Thymus (tissue), 11 donors: ENCODE results near the gene FAS. TPM values are rescaled to one million over a fixed set of nuclear protein-coding genes. Genes with fewer than 3 reads are reported as not detected.

Experiments used
- DNase-seq, 9 donors: peaks; one replicate each; pipeline ENCODE4 v3.0.0-alpha.2; 2013; ENCODE audit warnings: low spot score in 9 of 9, low read depth in 6 of 9, missing footprints in 1 of 9
- H3K27ac ChIP-seq, 2 donors: one replicate each; pipeline ENCODE4 v1.5.1; 2013; ENCODE audit warnings: control low read depth in 1 of 2, low read depth in 1 of 2, low read length in 1 of 2, mild to moderate bottlenecking in 1 of 2, moderate library complexity in 1 of 2
- H3K27me3 ChIP-seq, 2 donors: one replicate each; pipeline ENCODE4 v1.5.1; 2013; ENCODE audit warnings: low read length in 1 of 2; ENCODE audit not compliant: control insufficient read depth in 2 of 2, insufficient read depth in 1 of 2
- H3K36me3 ChIP-seq, 2 donors: one replicate each; pipeline ENCODE4 v1.5.1; 2013; ENCODE audit warnings: low read length in 1 of 2, mild to moderate bottlenecking in 1 of 2, moderate library complexity in 1 of 2; ENCODE audit not compliant: control insufficient read depth in 2 of 2, insufficient read depth in 2 of 2
- H3K4me1 ChIP-seq, 2 donors: one replicate each; pipeline ENCODE4 v1.5.1; 2013; ENCODE audit warnings: low read length in 2 of 2; ENCODE audit not compliant: control insufficient read depth in 2 of 2, insufficient read depth in 2 of 2
- H3K4me3 ChIP-seq, 2 donors: one replicate each; pipeline ENCODE4 v1.5.1; 2013; ENCODE audit warnings: low read length in 2 of 2, control low read depth in 1 of 2, mild to moderate bottlenecking in 1 of 2
- H3K9me3 ChIP-seq, 2 donors: one replicate each; pipeline ENCODE4 v1.5.1; 2013; ENCODE audit warnings: low read length in 1 of 2, mild to moderate bottlenecking in 1 of 2; ENCODE audit not compliant: control insufficient read depth in 2 of 2, insufficient read depth in 1 of 2
- WGBS: extraction: QIAGEN DNeasy Blood & Tissue Kit; methylation state at CpG from one replicate; pipeline ENCODE4 v1.1.7; 2013; 5-methylcytosine and 5-hydroxymethylcytosine counted together
- polyA plus RNA-seq: library from polyadenylated mRNA; stranded (reverse); fragments of 200-250 nt; gene quantifications from one replicate; pipeline ENCODE4 v1.2.3, GENCODE V29; 2013
- total RNA-seq: library from RNA; stranded (reverse); fragments of 120-200 nt; gene quantifications from one replicate; pipeline ENCODE4 v1.2.4, GENCODE V29; 2013
- donor health status: healthy.

FAS gene
- total and polyA plus RNA-seq, 2 donors: 31.6 to 36.8 TPM

- peaks cover 0 to 8% of the 10 kb centered on the region in 2 donors for H3K27me3 ChIP-seq
- H3K36me3 ChIP-seq: no peaks in the 10 kb centered on the region
- H3K4me1 ChIP-seq: peaks cover 6 to 14% of the 10 kb centered on the region in 2 donors
- 60% methylated on average over 3 of the region's 3 CpGs for WGBS
- DNase-seq: no peak
- H3K9me3 ChIP-seq: peaks cover 0 to 4% of the 10 kb centered on the region in 2 donors
- H3K4me3 ChIP-seq: peak overlapping the region in 1 of 2 donors; percentile 86
- H3K27ac ChIP-seq: peak overlapping the region in 1 of 2 donors; percentile 43
Measured at GRCh38 chr10:88992921-88993524, 2.4 kb downstream of the FAS start.

GRCh38 chr10:88994019-88994418, 3.4 kb downstream of the FAS start:
- H3K9me3 ChIP-seq: peaks cover 0 to 4% of the 10 kb centered on the region in 2 donors
- H3K27me3 ChIP-seq: peaks cover 0 to 8% of the 10 kb centered on the region in 2 donors
- no peak for DNase-seq
- peaks cover 6 to 14% of the 10 kb centered on the region in 2 donors for H3K4me1 ChIP-seq
- no peaks in the 10 kb centered on the region for H3K36me3 ChIP-seq
- H3K4me3 ChIP-seq: no peak overlapping the region
- peak overlapping the region in 1 of 2 donors; percentile 10 for H3K27ac ChIP-seq
- WGBS: 84% methylated on average over 1 of the region's 1 CpG

- no peak for DNase-seq
- no peak overlapping the region for H3K4me3 ChIP-seq
- peaks cover 6 to 10% of the 10 kb centered on the region in 2 donors for H3K4me1 ChIP-seq
- peaks cover 0 to 1% of the 10 kb centered on the region in 2 donors for H3K9me3 ChIP-seq
- peaks cover 0 to 6% of the 10 kb centered on the region in 2 donors for H3K27me3 ChIP-seq
- H3K27ac ChIP-seq: peak overlapping the region in 1 of 2 donors; percentile 20
- no peaks in the 10 kb centered on the region for H3K36me3 ChIP-seq
- WGBS: 90% methylated on average over 7 of the region's 7 CpGs
Measured at GRCh38 chr10:88995156-88995876, 4.7 kb downstream of the FAS start.

GRCh38 chr10:88996927-88997326, 6.3 kb downstream of the FAS start:
- no peak overlapping the region for H3K27ac ChIP-seq
- H3K9me3 ChIP-seq: no peaks in the 10 kb centered on the region
- H3K4me1 ChIP-seq: peaks cover 3 to 12% of the 10 kb centered on the region in 2 donors
- H3K4me3 ChIP-seq: no peak overlapping the region
- no peak for DNase-seq
- H3K36me3 ChIP-seq: no peaks in the 10 kb centered on the region
- H3K27me3 ChIP-seq: no peaks in the 10 kb centered on the region
- WGBS: 95% methylated on average over 1 of the region's 1 CpG

GRCh38 chr10:88999625-89000024, 9.0 kb downstream of the FAS start:
- Histone ChIP-seq H3K4me3 (no peak overlapping the region), H3K27me3 (no peaks in the 10 kb centered on the region), H3K36me3 (no peaks in the 10 kb centered on the region), H3K4me1 (peaks cover 2 to 19% of the 10 kb centered on the region in 2 donors), H3K27ac (no peak overlapping the region), H3K9me3 (no peaks in the 10 kb centered on the region)
- WGBS: 94% methylated on average over 1 of the region's 1 CpG
- no peak for DNase-seq

GRCh38 chr10:89001024-89001728, 10.6 kb downstream of the FAS start:
- no peak overlapping the region for H3K4me3 ChIP-seq
- H3K4me1 ChIP-seq: peaks cover 0 to 19% of the 10 kb centered on the region in 2 donors
- no peaks in the 10 kb centered on the region for H3K36me3 ChIP-seq
- H3K27me3 ChIP-seq: no peaks in the 10 kb centered on the region
- peak in 1 of 9 donors; percentile 26 for DNase-seq
- no peaks in the 10 kb centered on the region for H3K9me3 ChIP-seq
- peak overlapping the region in 1 of 2 donors; percentile 27 for H3K27ac ChIP-seq
- WGBS: 80% methylated on average over 5 of the region's 5 CpGs

GRCh38 chr10:89001729-89002072, 11.1 kb downstream of the FAS start:
- Histone ChIP-seq H3K4me3 (no peak overlapping the region), H3K36me3 (no peaks in the 10 kb centered on the region), H3K27me3 (no peaks in the 10 kb centered on the region), H3K4me1 (peaks cover 0 to 19% of the 10 kb centered on the region in 2 donors), H3K27ac (no peak overlapping the region), H3K9me3 (no peaks in the 10 kb centered on the region)
- no peak for DNase-seq
- 76% methylated on average over 4 of the region's 4 CpGs for WGBS

GRCh38 chr10:89002226-89002978, 11.8 kb downstream of the FAS start:
- Histone ChIP-seq H3K4me1 (peaks cover 0 to 19% of the 10 kb centered on the region in 2 donors), H3K4me3 (no peak overlapping the region), H3K27ac (no peak overlapping the region), H3K36me3 (peaks cover 0 to under 1% of the 10 kb centered on the region in 2 donors), H3K27me3 (no peaks in the 10 kb centered on the region), H3K9me3 (no peaks in the 10 kb centered on the region)
- 79% methylated on average over 4 of the region's 4 CpGs for WGBS
- DNase-seq: no peak
